HEK293T (cell line): Measurements from ENCODE around the gene NPC1.

Experiments
- ARNT ChIP-seq: fragments of 450-650 bp; IDR thresholded peaks from 2 replicates; pipeline ENCODE4 v1.6.1; 2017; ENCODE audit warnings: mild to moderate bottlenecking
- BHLHE40 ChIP-seq: fragments of 450-650 bp; IDR thresholded peaks from 2 replicates; pipeline ENCODE4 v1.6.1; 2016; ENCODE audit warnings: mild to moderate bottlenecking, moderate library complexity, borderline replicate concordance
- CTBP1 ChIP-seq: fragments of 450-650 bp; IDR thresholded peaks from 2 replicates; pipeline ENCODE4 v1.6.1; 2016; ENCODE audit warnings: borderline replicate concordance
- ELF4 ChIP-seq: fragments of 450-650 bp; IDR thresholded peaks from 2 replicates; pipeline ENCODE4 v1.6.1; 2017; ENCODE audit warnings: antibody characterized with exemption
- FOXK2 ChIP-seq: fragments of 450-650 bp; IDR thresholded peaks from 2 replicates; pipeline ENCODE4 v1.6.1; 2016; ENCODE audit warnings: mild to moderate bottlenecking
- FOXM1 ChIP-seq: fragments of 450-650 bp; IDR thresholded peaks from 2 replicates; pipeline ENCODE4 v1.6.1; 2017; ENCODE audit warnings: mild to moderate bottlenecking, borderline replicate concordance
- HDGF ChIP-seq: fragments of 450-650 bp; IDR thresholded peaks from 2 replicates; pipeline ENCODE4 v1.6.1; 2017; ENCODE audit warnings: antibody characterized with exemption, borderline replicate concordance
- L3MBTL2 ChIP-seq: fragments of 450-650 bp; conservative IDR thresholded peaks from 2 replicates; pipeline ENCODE4 v1.6.1; 2016; ENCODE audit warnings: mild to moderate bottlenecking
- NFRKB ChIP-seq: fragments of 450-650 bp; IDR thresholded peaks from 2 replicates; pipeline ENCODE4 v1.6.1; 2016; ENCODE audit warnings: mild to moderate bottlenecking, moderate library complexity
- PKNOX1 ChIP-seq: fragments of 450-650 bp; IDR thresholded peaks from 2 replicates; pipeline ENCODE4 v1.6.1; 2016
- SP1 ChIP-seq: fragments of 450-650 bp; IDR thresholded peaks from 2 replicates; pipeline ENCODE4 v1.6.1; 2017
- SUZ12 ChIP-seq: fragments of 450-650 bp; IDR thresholded peaks from 2 replicates; pipeline ENCODE4 v1.6.1; 2016; ENCODE audit warnings: mild to moderate bottlenecking
- TARDBP ChIP-seq: fragments of 450-650 bp; IDR thresholded peaks from 2 replicates; pipeline ENCODE4 v1.6.1; 2016
- ZNF384 ChIP-seq: fragments of 450-650 bp; IDR thresholded peaks from 2 replicates; pipeline ENCODE4 v1.6.1; 2016

DNA sequence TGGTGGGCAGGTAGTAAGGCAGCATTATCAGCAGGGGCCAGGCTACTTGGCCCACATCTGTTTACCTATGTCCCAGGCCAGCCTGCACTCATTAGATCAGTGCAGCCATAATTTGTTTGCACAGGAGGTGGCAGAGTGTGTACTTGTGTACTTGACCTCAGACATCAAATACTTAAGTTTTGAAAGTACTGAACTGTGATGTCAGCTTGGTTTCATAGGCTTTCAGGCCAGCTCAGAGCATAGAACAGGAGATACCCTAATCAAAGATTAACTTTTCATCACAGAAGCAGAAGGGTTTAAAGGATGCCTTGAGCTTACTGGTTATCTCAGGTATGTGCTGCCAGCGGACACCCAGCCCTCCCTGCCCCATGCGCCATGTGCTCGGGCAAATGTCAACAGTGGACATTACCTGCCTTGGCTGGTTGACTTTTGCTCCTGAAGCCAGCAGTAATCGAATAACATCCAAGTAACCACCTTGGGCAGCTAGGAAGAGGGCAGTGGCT, 43.2 kb upstream of the NPC1 start:
- TF ChIP-seq L3MBTL2 (no peak), FOXM1 (no peak), ELF4 (no peak), HDGF (no peak), ARNT (no peak), BHLHE40 (no peak), NFRKB (no peak), CTBP1 (no peak), SP1 (no peak), FOXK2 (no peak), SUZ12 (no peak), ZNF384 (no peak), PKNOX1 (no peak), TARDBP (no peak)
